Middle frontal gyrus (tissue), 1 donor: ENCODE data around the gene TBC1D4.
"Not testable (repeated sequence)": the region's sequence is repeated elsewhere in the genome, so short reads cannot be mapped to it uniquely, and the experiment has no call there.

Source experiments
- DNase-seq: peaks from one replicate; pipeline ENCODE4 v3.0.0-alpha.2; 2015; ENCODE audit warnings: low spot score; ENCODE audit errors: extremely low spot score

TBC1D4 gene

GRCh38 chr13:75364131-75364713 lies 117.7 kb downstream of the TBC1D4 start:
- no peak for DNase-seq

GRCh38 chr13:75363371-75363770 lies 118.6 kb downstream of the TBC1D4 start:
- DNase-seq: no peak

GRCh38 chr13:75362026-75362425 lies 119.9 kb downstream of the TBC1D4 start:
- DNase-seq: no peak

- no peak for DNase-seq
Observed at GRCh38 chr13:75360170-75360569, 121.8 kb downstream of the TBC1D4 start.

- no peak for DNase-seq
Observed at GRCh38 chr13:75359266-75359665, 122.7 kb downstream of the TBC1D4 start.

GRCh38 chr13:75357576-75358289 lies 124.2 kb downstream of the TBC1D4 start:
- DNase-seq: no peak

GRCh38 chr13:75356421-75356820 lies 125.5 kb downstream of the TBC1D4 start:
- DNase-seq: no peak

- no peak for DNase-seq
Observed at GRCh38 chr13:75355609-75356008, 126.4 kb downstream of the TBC1D4 start.

GRCh38 chr13:75353781-75354193 lies 128.2 kb downstream of the TBC1D4 start:
- DNase-seq: no peak

GRCh38 chr13:75352641-75353327 lies 129.2 kb downstream of the TBC1D4 start:
- no peak for DNase-seq

GRCh38 chr13:75351538-75351937 lies 130.4 kb downstream of the TBC1D4 start:
- not testable (repeated sequence) for DNase-seq

- no peak for DNase-seq
Observed at GRCh38 chr13:75347925-75348324, 134.0 kb downstream of the TBC1D4 start.

GRCh38 chr13:75347457-75347856 lies 134.5 kb downstream of the TBC1D4 start:
- DNase-seq: no peak

GRCh38 chr13:75345193-75345592 lies 136.8 kb downstream of the TBC1D4 start:
- no peak for DNase-seq

GRCh38 chr13:75341028-75341427 lies 140.9 kb downstream of the TBC1D4 start:
- no peak for DNase-seq

GRCh38 chr13:75339635-75340374 lies 142.2 kb downstream of the TBC1D4 start:
- DNase-seq: no peak

GRCh38 chr13:75334634-75335447 lies 147.1 kb downstream of the TBC1D4 start:
- no peak for DNase-seq

GRCh38 chr13:75333103-75333502 lies 148.9 kb downstream of the TBC1D4 start:
- no peak for DNase-seq

- DNase-seq: no peak
Observed at GRCh38 chr13:75331792-75332349, 150.1 kb downstream of the TBC1D4 start.

GRCh38 chr13:75330770-75331169 lies 151.2 kb downstream of the TBC1D4 start:
- no peak for DNase-seq

- DNase-seq: no peak
Observed at GRCh38 chr13:75329723-75330122, 152.2 kb downstream of the TBC1D4 start.
